GM12878 (cell line): ENCODE measurements around the gene SMIM14.

ENCODE experiments used
- CREB1 ChIP-seq: IDR thresholded peaks from 2 replicates; pipeline ENCODE4 v1.6.1; 2012; ENCODE audit warnings: low read depth, mild to moderate bottlenecking, inconsistent platforms
- EP300 ChIP-seq, 2 experiments: fragments of 150-350 bp in 1 of 2; IDR thresholded peaks; 2 replicates each; pipeline ENCODE4 v1.6.1; 2011 to 2012; ENCODE audit warnings: low read depth in 2 of 2, low read length in 2 of 2, borderline replicate concordance in 1 of 2, improper control_type of control experiment in 1 of 2, inconsistent platforms in 1 of 2; ENCODE audit not compliant: control insufficient read depth in 1 of 2
- EZH2 ChIP-seq: IDR thresholded peaks from 2 replicates; pipeline ENCODE4 v1.6.1; 2012; ENCODE audit warnings: low read depth, mild to moderate bottlenecking, control low read depth, inconsistent platforms, low read length, borderline replicate concordance; ENCODE audit not compliant: control insufficient read depth
- FOXM1 ChIP-seq: IDR thresholded peaks from 2 replicates; pipeline ENCODE4 v1.6.1; 2012; ENCODE audit warnings: low read depth, mild to moderate bottlenecking, inconsistent platforms, low read length, moderate library complexity
- JUNB ChIP-seq: IDR thresholded peaks from 2 replicates; pipeline ENCODE4 v1.6.1; 2016; ENCODE audit warnings: antibody characterized with exemption, mild to moderate bottlenecking
- MAX ChIP-seq: IDR thresholded peaks from 2 replicates; pipeline ENCODE4 v1.6.1; 2012; ENCODE audit warnings: low read depth, low read length, improper control_type of control experiment
- NFIC ChIP-seq: IDR thresholded peaks from 2 replicates; pipeline ENCODE4 v1.6.1; 2012; ENCODE audit warnings: low read depth, mild to moderate bottlenecking, inconsistent platforms, low read length, moderate library complexity
- NFYB ChIP-seq: IDR thresholded peaks from 2 replicates; pipeline ENCODE4 v1.6.1; 2011; ENCODE audit warnings: low read depth, mild to moderate bottlenecking, low read length, improper control_type of control experiment, moderate library complexity; ENCODE audit not compliant: insufficient read depth
- PKNOX1 ChIP-seq: fragments of 450-650 bp; IDR thresholded peaks from 2 replicates; pipeline ENCODE4 v1.6.1; 2016; ENCODE audit warnings: mild to moderate bottlenecking
- POLR2AphosphoS2 ChIP-seq: IDR thresholded peaks from 2 replicates; pipeline ENCODE4 v1.6.1; 2011; ENCODE audit warnings: low read depth, mild to moderate bottlenecking, low read length, improper control_type of control experiment, moderate library complexity
- REST ChIP-seq: IDR thresholded peaks from 2 replicates; pipeline ENCODE4 v1.6.1; 2012; ENCODE audit warnings: mild to moderate bottlenecking, low read depth, low read length
- SMC3 ChIP-seq: IDR thresholded peaks from 2 replicates; pipeline ENCODE4 v1.6.1; 2011; ENCODE audit warnings: low read length, improper control_type of control experiment, borderline replicate concordance

- TF ChIP-seq EZH2 (no peak), POLR2AphosphoS2 (no peak), NFIC (no peak), REST (no peak), NFYB (no peak), SMC3 (no peak), JUNB (no peak), EP300 (IDR thresholded peaks at IDR 0.05; ENCODE audit: borderline replicate concordance in 1 of 2, control insufficient read depth in 1 of 2, low read depth in 2 of 2, low read length in 2 of 2) (no peak), FOXM1 (no peak), MAX (no peak), CREB1 (no peak), PKNOX1 (no peak)
These were observed 95.6 kb downstream of the SMIM14 start for GRCh38 chr4:39543034-39543433.
